ENCODE results near the gene RASGRP1.

GRCh38 chr15:38605744-38606143, 41.1 kb upstream of the RASGRP1 start:
- TF ChIP-seq RARB (CRISPR knock-in tag; IDR thresholded peaks at IDR 0.05) (no peak), CSRNP3 (CRISPR knock-in tag; IDR thresholded peaks at IDR 0.05) (no peak)

Data from SK-N-SH treated with all-trans-retinoic acid at 6 μM for 48 hours (cell line).